ENCODE measurements around the gene CCDC12.

Gene CCDC12

DNA sequence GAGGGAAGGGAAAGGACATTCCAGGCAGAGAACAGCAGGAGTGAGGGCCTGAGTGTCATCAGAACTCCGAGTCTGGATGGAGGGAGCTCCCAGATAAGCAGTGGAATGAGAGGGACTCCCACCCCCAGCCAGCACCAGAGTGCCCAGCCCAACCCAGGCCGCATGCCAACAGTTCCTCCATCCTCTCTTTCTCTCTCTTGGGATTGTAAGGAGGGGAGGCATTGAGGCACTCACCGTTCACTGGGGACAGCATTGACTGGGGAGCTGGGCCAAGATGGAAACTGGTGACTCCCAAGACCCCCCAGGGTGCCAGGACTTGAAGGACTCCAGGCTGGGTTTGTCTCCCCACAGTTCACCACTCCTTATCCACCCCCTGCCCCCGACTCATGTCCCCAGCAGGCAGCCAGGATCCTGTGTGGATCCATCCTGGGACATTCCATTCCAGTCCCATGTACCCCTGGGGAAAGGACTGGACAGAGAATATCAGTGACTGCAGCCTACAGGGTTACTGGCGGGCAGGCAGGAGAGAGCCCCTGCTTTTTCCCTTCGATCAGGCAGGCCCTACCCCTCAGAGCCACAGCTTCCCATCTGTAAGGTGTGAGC lies 83.3 kb downstream of the CCDC12 start:
- no peak for DNase-seq (ENCODE audit: low read depth in 2 of 2)

- DNase-seq (ENCODE audit: low read depth in 2 of 2), result no peak
Observed at GRCh38 chr3:46892285-46893145, 84.0 kb downstream of the CCDC12 start.

DNA sequence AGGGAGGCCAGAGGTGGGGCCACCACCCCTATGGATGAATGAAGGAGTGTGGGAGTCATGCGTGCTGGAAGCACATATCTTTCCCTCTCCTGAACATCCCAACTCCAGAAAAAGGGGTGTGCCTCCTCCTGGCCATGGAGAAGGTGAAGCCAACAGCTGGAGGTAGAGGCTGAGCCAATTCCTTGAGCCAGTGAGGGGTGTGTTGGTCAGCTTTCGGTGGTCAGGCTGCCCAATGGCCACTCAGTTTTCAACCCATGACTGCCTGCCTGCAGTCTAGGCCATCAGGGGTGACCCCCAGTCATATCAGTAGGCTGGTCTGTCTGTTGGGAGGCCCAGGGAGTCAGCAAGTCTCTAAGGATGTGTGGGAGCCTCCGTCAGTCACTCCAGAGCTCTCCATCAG lies 85.4 kb downstream of the CCDC12 start:
- DNase-seq (ENCODE audit: low read depth in 2 of 2), result no peak

DNA sequence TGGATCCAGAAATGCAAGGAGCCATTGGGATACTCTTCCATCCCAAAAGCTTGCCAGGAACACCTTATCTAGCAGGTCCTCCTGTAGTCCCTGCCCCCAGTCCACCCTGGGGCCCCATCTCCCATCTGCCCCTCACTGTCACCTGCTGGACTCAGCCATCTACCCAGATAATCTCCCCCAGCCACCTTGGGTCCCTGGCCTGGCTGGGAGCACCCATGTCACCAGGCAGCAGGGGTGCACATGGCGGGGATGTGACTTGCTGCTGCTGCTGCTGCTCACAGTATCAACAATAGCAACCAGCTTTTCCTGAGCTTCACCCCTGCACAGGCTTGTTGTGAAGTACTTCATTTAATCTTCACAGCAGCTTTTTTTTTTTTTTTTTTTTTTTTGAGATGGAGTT lies 86.4 kb downstream of the CCDC12 start:
- DNase-seq (ENCODE audit: low read depth in 2 of 2), result no peak

DNA sequence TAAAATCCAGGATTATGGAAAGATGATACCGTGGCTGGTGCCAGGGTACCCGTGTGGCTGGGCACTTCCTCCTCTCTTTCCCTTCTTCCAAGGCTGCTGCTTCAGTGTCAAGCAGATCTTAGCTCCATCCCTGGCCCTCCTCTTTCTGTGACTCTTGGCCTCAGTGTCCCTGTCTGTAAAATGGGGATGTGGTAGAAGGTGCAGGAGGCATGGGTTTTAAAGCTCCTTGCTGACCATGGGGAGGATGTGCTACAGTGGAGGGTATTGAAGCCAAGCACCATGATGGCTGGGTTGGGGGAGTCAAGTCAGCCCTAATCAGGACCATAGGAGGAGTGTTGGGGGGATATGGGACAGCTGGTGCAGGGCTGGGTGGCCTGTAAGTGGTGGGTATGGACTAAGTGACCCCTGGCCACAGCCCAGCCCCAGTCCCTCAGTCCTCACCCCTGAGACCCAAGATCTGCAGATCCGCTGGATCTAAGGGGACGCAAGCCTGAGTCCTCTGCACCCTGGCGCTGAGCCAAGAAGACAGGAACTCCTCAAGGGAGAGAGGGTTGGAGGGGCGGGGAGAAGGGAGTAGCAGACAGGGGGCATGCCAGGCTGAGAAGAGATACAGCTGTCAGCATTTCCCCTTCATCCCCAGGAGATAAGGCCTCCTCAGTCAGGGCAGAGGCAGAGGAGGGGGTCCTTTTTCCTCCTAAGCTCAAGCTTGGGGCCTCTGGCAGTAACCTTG lies 87.0 kb downstream of the CCDC12 start:
- DNase-seq (ENCODE audit: low read depth in 2 of 2), result no peak

DNA sequence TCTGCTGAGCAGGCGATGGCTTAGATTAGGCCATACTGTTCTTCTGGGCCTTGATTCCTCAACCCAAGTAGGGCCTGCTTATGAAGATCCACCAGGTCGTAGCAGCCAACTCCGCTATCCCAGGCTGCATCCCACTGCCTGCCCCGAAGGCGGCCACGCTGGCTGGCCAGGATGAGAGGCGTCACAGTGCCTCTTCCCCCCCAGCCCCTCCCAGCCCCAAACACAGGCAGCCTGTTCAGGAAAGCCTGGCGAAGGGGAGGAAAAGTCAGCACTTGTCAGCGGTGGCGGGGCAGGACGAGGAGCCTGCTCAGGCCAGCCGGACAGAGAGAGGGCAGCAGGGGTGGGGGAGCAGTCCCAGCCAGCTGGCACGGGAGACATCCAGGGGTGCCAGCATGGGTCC lies 87.8 kb downstream of the CCDC12 start:
- DNase-seq (ENCODE audit: low read depth in 2 of 2), result no peak

DNA sequence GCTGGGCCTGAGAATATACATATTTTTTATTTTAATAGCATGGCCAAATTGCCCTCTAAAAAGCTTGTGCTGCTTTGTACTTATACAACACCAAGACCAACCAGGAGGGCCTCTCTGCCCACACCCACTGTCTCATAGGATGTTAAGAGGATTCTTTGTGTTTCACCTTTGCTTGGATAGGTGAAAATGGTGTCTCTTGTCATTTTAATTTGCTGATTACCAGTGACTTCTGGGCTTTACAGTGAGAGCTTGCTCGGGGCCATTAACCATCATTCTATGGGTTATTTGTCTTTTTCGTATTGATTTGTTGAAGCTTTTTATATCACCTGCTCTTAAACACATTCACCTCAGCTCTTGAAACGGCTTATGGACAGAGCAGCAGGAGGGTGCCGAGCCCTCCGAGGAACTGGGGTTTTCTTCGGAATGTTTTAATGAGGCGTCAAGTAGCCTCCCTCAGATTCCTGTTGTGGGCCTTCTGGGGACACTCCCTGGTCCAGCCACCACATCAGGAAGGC lies 88.5 kb downstream of the CCDC12 start:
- DNase-seq (ENCODE audit: low read depth in 2 of 2), result no peak

DNA sequence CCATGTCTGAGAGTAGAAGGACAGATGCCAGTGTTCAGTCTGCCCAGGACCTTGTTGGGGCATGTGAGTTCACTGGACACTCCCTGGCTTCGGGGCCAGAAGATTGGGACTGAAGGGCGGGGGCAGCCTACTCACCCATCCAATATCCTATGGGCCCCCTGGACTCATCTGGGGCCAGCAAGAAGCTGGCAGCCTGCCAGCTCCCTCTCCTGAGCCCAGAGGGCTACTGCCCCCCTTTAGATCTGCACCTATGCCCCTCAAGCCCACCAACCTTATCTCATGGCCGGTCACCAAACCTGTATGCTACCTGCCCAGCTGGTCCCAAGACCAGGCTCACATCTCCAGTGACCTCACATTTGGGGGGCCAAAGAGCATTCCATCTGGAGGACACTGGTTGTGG lies 90.9 kb downstream of the CCDC12 start:
- no peak for DNase-seq (ENCODE audit: low read depth in 2 of 2)

GRCh38 chr3:46884929-46885328 lies 91.6 kb downstream of the CCDC12 start:
- DNase-seq (ENCODE audit: low read depth in 2 of 2), result no peak

DNA sequence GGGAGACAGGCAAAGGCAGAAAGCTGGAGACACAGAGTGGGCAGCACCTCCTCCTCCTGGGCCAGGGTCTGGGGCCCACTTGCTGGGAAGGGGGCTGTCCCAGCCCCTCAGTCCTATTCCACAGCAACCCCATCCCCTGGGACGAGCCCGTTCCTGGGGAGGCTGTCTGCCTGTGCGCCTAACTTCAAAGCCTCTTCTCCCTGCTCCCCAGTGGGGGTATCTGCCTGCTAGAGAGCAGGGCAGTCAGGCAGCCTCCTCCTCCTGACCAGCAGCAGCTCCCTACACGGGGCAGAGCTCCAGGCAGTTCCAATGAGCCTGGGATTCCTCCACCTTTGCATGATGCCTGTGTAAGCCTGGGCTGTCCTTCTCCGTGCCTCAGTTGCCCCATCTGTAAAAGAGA lies 92.1 kb downstream of the CCDC12 start:
- no peak for DNase-seq (ENCODE audit: low read depth in 2 of 2)

- no peak for DNase-seq (ENCODE audit: low read depth in 2 of 2)
Observed at GRCh38 chr3:46883830-46884185, 92.7 kb downstream of the CCDC12 start.

- DNase-seq (ENCODE audit: low read depth in 2 of 2), result no peak
Observed at GRCh38 chr3:46883054-46883829, 93.3 kb downstream of the CCDC12 start.

DNA sequence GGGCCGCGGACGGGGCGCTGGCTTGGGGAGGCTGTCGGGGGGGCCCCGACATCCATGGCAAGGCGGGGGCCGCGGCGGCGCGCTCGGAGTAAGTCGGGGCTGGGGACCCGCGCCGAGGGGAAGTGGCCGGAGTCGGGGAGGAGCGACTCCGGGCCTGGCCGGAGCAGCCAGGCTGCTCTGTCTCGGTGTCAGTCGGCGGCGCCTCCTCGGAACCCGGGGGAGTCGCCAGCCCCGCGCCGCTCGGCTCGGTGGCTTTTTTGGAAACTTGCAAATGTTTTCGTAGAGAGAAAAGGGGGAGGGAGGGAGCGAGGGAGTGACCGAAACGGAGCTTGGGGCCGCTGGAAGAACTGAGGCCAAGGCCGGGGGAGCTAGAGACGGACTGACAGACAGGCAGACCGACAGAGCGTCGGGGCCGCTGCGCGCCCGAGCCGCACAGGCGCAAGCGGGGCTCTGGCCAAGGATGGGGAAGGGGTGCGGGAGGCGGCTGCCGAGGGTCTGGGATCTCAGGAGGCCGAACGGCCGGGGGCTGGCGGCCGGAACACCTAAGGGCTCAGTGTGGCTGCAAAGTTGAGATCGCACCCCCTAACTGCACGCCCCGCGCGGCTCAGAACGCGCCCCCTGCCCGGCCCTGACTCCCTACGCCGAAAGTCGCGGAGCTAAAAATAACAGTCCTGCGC lies 94.0 kb downstream of the CCDC12 start:
- no peak for DNase-seq (ENCODE audit: low read depth in 2 of 2)

GRCh38 chr3:46881596-46882376 lies 94.8 kb downstream of the CCDC12 start:
- DNase-seq (ENCODE audit: low read depth in 2 of 2), result no peak

DNA sequence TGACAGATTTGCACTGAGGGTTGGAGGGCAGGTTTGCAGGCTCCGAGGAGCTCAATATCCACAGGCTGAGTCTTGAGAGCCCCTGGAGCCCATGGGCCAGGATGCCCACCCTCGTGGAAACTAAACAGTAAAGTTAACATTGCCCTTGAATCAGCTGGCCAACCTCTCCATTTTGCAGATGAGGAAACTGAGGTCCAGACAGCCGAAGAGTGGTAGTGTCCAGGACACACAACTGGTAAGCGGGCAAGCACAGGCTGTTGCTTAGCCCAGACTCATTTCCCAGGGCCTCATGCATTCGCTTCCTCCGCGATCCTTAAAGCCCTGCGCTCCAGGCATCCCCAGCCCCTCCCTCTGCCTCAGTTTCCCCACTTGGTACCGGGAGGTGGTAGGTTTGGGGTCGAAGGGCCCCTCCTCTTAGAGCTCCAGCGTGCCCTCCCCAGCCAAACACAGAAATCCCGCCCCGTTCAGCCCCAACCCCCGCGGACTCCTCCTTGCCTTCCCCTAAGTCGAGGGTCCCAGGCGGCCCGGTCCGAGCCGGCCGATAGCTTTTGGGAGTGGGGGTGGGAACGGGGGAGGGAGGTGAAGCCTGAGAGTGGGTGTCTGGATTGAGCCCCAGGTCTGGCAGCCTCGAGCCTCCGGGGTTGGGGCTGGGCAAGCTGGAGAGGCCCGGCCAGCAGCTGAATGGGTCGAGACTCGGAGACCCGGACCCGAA lies 95.5 kb downstream of the CCDC12 start:
- DNase-seq (ENCODE audit: low read depth in 2 of 2), result no peak

DNA sequence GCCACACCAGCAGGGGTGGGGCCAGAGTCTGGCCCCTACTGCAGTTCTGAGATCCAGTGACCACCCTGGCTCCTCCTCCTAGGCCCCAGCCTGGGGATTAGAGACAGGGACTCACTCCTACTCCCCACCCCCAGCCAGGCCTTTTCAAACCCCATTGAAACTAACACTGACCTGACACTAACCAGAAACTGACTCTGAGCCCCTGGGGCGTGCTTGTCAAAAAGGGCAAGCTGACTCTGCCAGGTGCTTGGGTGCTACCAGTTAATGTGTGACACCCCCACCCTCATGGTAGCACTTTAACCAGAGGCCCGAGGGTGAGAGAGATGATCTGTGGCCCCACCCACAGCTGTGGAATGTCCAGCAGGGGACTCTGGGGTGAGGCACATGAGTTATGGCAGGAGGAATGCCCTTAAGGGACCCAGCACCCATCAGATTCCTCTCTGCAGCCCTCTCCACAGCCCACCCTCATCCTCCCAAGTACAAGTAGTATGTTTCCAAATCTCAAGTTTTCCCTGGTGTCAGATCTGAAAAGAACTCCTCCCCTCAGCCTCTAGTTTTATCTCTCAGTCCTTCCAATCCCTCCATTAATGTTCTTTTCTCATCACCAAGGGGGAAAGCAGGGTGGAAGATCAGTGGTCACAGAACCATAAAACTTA lies 97.6 kb downstream of the CCDC12 start:
- DNase-seq (ENCODE audit: low read depth in 2 of 2), result no peak

- no peak for DNase-seq (ENCODE audit: low read depth in 2 of 2)
Observed at GRCh38 chr3:46877406-46878125, 99.0 kb downstream of the CCDC12 start, which contains the start of gene PTH1R. PTH1R (plus strand) TSS chr3:46877721; CDS start chr3:46883560, 5,839 bp downstream.

All from fibroblast of skin of left biceps (primary cell).